ENCODE data around the gene CTNNAL1.
"Not testable (repeated sequence)": the region's sequence is repeated elsewhere in the genome, so short reads cannot be mapped to it uniquely, and the experiment has no call there.

The CTNNAL1 gene

GRCh38 chr9:108994695-108995094, 18.6 kb downstream of the CTNNAL1 start:
- DNase-seq (ENCODE audit: low read depth, low spot score): no peak

GRCh38 chr9:108991479-108991878, 21.8 kb downstream of the CTNNAL1 start:
- no peak for DNase-seq (ENCODE audit: low read depth, low spot score)

DNA sequence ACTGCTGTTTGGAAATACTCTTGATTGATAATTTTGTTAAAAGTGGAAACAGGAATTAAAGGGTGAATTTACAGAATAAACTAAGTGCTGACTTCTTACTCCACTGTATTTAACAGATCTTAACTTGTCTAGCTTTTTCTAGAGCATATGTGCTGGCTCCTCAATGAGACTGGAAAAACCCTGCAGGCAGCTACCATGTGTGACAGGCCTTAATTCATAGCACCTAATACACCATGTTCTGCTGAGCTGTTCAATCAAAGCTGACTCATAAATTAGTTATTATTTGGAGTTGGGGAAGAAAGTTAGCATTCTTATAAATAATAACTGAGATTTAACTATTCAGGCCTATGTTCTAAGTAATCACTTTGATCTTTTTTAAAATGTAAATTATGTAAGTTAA, 29.4 kb downstream of the CTNNAL1 start:
- no peak for DNase-seq (ENCODE audit: low read depth, low spot score)

GRCh38 chr9:108980893-108981292, 32.4 kb downstream of the CTNNAL1 start:
- DNase-seq (ENCODE audit: low read depth, low spot score): no peak

DNA sequence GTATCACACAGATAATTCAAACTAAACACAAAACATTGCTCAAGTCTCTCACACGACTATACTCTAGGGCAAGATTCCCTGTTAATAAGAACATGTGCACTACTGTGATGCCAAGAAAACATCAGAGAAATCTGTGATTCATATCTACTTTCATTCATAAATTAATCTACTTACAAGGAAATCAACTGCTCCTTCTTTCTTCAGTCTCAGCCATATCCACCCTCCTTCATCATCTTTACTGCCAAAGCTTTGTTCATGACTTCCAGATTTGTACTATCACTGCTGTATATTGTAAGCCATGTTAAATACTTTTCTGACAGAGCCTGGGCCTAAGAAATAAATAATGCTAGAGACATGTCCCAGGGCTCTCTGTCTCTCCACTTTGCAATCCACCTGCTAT, 35.1 kb downstream of the CTNNAL1 start:
- DNase-seq (ENCODE audit: low read depth, low spot score): no peak

GRCh38 chr9:108973895-108974294, 39.4 kb downstream of the CTNNAL1 start:
- DNase-seq (ENCODE audit: low read depth, low spot score): no peak

- no peak for DNase-seq (ENCODE audit: low read depth, low spot score)
Observed at GRCh38 chr9:108972626-108973209, 40.6 kb downstream of the CTNNAL1 start.

- DNase-seq (ENCODE audit: low read depth, low spot score): no peak
Observed at GRCh38 chr9:108972186-108972585, 41.1 kb downstream of the CTNNAL1 start.

DNA sequence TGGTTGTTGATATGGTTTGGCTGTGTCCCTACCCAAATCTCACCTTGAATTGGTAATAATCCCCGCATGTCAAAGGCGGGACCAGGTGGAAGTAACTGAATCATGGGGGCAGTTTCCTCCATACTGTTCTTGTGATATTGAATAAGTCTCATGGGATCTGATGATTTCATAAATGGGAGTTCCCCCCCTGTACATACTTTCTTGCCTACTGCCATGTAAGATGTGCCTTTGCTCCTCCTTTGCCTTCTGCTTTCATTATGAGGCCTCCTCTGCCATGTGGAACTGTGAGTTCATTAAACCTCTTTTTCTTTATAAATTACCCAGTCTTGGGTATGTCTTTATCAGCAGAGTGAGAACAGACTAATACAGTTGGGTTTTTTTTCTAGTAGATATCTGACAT, 41.9 kb downstream of the CTNNAL1 start:
- DNase-seq (ENCODE audit: low read depth, low spot score): not testable (repeated sequence)

DNA sequence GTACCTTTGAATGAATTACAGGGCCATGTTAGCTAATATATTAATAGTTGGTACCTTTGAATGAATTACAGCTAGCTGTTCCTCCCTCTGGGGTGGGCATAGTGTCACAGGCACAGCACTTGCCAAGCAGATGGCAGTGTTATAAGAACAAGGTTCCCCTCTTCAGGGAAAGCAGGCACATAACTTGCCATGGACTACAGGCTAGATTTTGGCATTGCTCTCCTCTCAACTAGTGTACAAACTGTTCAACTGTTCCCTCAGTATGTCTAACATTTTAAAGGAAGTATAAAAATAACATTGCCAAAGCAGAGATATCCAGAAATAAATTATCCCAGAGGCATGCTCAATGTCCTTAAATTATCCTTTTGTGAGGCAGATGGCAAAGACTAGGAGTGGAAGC, 45.4 kb downstream of the CTNNAL1 start:
- DNase-seq (ENCODE audit: low read depth, low spot score): no peak

DNA sequence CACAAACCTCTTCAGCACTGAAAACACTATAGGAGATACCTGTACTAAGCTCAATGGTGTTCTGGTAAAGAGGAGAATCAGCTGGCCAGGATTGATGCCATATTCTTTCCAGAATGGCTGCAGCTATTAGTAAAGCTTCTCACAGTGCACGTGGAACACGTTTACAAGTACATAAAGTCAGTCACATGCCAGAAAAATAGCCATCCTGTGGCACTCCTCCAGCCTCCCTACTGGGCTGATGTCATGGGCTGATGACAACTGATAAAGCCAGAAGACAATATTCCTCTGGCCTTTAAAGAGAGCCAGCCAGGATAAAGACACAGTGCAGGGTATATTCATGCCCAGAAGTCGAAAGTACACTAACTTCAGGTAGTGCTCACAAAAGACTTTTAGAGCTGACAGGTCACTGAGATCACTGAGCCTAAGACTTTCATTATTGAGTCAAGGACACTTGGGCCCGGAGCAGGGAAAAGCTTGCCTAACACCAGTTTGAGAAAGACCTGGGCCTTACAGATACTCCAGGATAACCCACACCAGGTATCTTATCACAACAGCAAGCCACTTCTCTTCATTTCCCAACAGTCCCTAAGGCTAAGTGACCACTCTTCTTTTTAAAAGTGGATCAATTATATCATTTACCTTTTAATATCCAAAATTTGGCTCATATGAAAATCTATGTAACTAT, 49.7 kb downstream of the CTNNAL1 start:
- DNase-seq (ENCODE audit: low read depth, low spot score): no peak

GRCh38 chr9:108961151-108961550, 52.1 kb downstream of the CTNNAL1 start:
- DNase-seq (ENCODE audit: low read depth, low spot score): no peak

- no peak for DNase-seq (ENCODE audit: low read depth, low spot score)
Observed at GRCh38 chr9:108960331-108960730, 53.0 kb downstream of the CTNNAL1 start.

GRCh38 chr9:108956631-108957026, 56.7 kb downstream of the CTNNAL1 start:
- no peak for DNase-seq (ENCODE audit: low read depth, low spot score)

GRCh38 chr9:108956022-108956630, 57.2 kb downstream of the CTNNAL1 start:
- no peak for DNase-seq (ENCODE audit: low read depth, low spot score)

- no peak for DNase-seq (ENCODE audit: low read depth, low spot score)
Observed at GRCh38 chr9:108953983-108954574, 59.2 kb downstream of the CTNNAL1 start.

DNA sequence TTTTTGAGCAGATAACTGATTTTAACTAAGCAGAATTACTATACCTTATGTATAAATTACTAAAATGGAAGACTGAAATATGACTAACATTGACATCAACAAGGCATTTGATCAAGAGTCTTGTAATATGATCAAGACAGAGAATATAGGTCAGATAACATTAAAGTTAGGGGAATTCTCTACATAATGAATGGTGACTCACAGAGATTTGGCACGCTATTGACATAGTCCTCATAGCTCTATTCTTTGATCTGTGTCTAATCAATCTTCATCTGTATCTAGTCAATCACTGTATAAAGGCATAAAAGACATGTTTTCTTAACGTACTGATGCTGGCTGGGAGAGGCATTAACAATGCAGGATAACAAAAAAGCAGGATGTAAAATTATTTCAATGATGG, 61.7 kb downstream of the CTNNAL1 start:
- DNase-seq (ENCODE audit: low read depth, low spot score): no peak

DNA sequence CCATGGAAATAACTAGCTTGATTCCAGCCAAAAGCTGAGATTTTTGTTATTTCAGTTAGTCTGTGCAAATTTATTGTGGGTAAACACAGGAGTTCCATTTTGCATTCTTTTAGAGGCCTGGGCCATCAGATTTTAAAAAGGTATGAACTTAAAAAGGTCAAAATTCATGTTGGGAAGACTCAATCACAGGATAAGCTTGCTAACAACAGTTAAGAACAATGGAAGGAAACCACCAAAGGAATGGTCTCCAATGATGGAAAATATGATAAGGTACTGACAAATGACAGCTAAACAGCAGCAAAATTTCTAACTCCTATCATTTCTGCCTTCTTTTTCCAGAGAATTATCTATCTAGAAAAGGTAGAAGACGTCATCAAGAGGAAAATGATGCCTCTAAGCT, 63.1 kb downstream of the CTNNAL1 start:
- no peak for DNase-seq (ENCODE audit: low read depth, low spot score)

GRCh38 chr9:108939975-108940374, 73.3 kb downstream of the CTNNAL1 start:
- no peak for DNase-seq (ENCODE audit: low read depth, low spot score)

GRCh38 chr9:108937561-108938305, 75.6 kb downstream of the CTNNAL1 start:
- no peak for DNase-seq (ENCODE audit: low read depth, low spot score)

DNA sequence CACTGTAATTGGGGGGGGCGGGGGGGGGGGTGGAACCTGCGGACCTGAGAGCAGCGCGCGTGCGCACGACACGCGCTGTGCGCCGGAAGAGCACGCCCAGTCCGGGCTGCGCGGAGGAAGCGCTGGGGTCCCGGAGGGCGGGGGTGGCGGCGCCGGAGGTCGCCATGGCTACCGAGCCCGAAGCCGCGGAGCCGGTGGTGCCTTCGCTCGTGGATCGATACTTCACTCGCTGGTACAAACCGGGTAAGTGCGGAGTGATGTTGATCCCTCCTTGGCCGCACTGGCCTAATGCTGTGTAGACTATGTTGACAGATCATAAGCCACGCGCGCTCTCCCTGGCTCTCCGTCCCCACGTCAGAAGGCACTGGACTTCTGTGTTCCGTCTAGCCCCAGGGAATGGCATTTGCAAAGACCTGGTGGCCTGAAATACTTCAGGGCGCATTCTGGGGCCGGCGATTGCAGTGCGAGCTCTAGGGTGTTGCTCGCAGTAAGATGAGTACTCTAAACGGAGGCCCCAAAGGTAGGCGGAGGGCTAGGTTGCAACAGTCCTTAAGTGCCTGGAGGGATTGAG, 78.9 kb downstream of the CTNNAL1 start, which contains the start of gene ABITRAM:
TSS of gene ABITRAM (plus strand) at position 78 of the 571 bp plus-strand sequence. CDS start at position 165, 87 bp downstream.
- DNase-seq (ENCODE audit: low read depth, low spot score): peak; percentile 41

Data from brain pericyte (primary cell).